HG02870 (cell line): ENCODE results near the gene ERLEC1.
"Not testable (repeated sequence)": the region's sequence is repeated elsewhere in the genome, so short reads cannot be mapped to it uniquely, and the experiment has no call there.

Source experiments
- ATAC-seq: cut with Tn5 transposase; IDR thresholded peaks from one replicate; pipeline ENCODE4 v1.9.1; 2021; ENCODE audit warnings: mild to moderate bottlenecking, moderate library complexity; ENCODE audit not compliant: unreplicated experiment

The ERLEC1 gene

GRCh38 chr2:53780056-53780455 is 6.8 kb upstream of the ERLEC1 start:
- no peak for ATAC-seq

GRCh38 chr2:53782676-53783075 is 4.2 kb upstream of the ERLEC1 start:
- ATAC-seq, result no peak

GRCh38 chr2:53784436-53784835 is 2.4 kb upstream of the ERLEC1 start:
- ATAC-seq, result no peak

GRCh38 chr2:53785366-53785765 is 1.5 kb upstream of the ERLEC1 start:
- ATAC-seq, result no peak

GRCh38 chr2:53786352-53786704 is 516 bp upstream of the ERLEC1 start:
- peak; percentile 12 for ATAC-seq

- ATAC-seq, result no peak
Measured at GRCh38 chr2:53787614-53788289, 908 bp downstream of the ERLEC1 start.

GRCh38 chr2:53793261-53793660 is 6.4 kb downstream of the ERLEC1 start:
- no peak for ATAC-seq

GRCh38 chr2:53793821-53794220 is 7.0 kb downstream of the ERLEC1 start:
- no peak for ATAC-seq

- no peak for ATAC-seq
Measured at GRCh38 chr2:53801547-53801946, 14.7 kb downstream of the ERLEC1 start.

- no peak for ATAC-seq
Measured at GRCh38 chr2:53802617-53803151, 15.8 kb downstream of the ERLEC1 start.

- no peak for ATAC-seq
Measured at GRCh38 chr2:53811601-53812000, 24.8 kb downstream of the ERLEC1 start.

GRCh38 chr2:53813151-53813550 is 26.3 kb downstream of the ERLEC1 start:
- ATAC-seq, result no peak

GRCh38 chr2:53818854-53819435 is 32.1 kb downstream of the ERLEC1 start:
- no peak for ATAC-seq

- no peak for ATAC-seq
Measured at GRCh38 chr2:53819634-53820033, 32.8 kb downstream of the ERLEC1 start.

- ATAC-seq, result no peak
Measured at GRCh38 chr2:53820048-53820447, 33.2 kb downstream of the ERLEC1 start.

GRCh38 chr2:53820711-53821110 is 33.9 kb downstream of the ERLEC1 start:
- ATAC-seq, result no peak

- ATAC-seq, result no peak
Measured at GRCh38 chr2:53821810-53822209, 35.0 kb downstream of the ERLEC1 start.

GRCh38 chr2:53823639-53824038 is 36.8 kb downstream of the ERLEC1 start:
- ATAC-seq, result not testable (repeated sequence)

GRCh38 chr2:53826030-53826410 is 39.2 kb downstream of the ERLEC1 start:
- no peak for ATAC-seq

- no peak for ATAC-seq
Measured at GRCh38 chr2:53826587-53827397, 39.9 kb downstream of the ERLEC1 start.

GRCh38 chr2:53827398-53828175 is 40.7 kb downstream of the ERLEC1 start:
- ATAC-seq, result no peak
